ENCODE data around the gene MAPK7. TPM values are rescaled to one million over a fixed set of nuclear protein-coding genes. Genes with fewer than 3 reads are reported as not detected.

MAPK7 gene
- polyA plus RNA-seq, 2 of the 4 experiments (the other 2 are of a cell fraction): 7.2 to 25.8 TPM

- H3K4me2 ChIP-seq: peak within 1 kb of the TSS; percentile 33
- FAIRE-seq (no peak), ATAC-seq (peak in 1 of 2 experiments; percentile 17; a peak in 3 of 6 replicates), DNase-seq (ENCODE audit: low read depth in 1 of 2, low spot score in 1 of 2) (no peak)
- no peaks in the 10 kb centered on the region for H3K9me3 ChIP-seq
- H3K27ac ChIP-seq: peak within 1 kb of the TSS; percentile 56 to 80
- no peak within 1 kb of the TSS for H3K4me3 ChIP-seq
- POLR2A ChIA-PET: interaction anchor here (0.5 to 5.3 kb wide), 3 partner anchors 9 to 33 kb away, joined by 3 to 45 read pairs (median 4); partner anchors contain the start of gene MAPK7
- CTCF ChIA-PET: interaction anchor here (0.9 to 6.0 kb wide), 4 partner anchors 18 to 126 kb away, joined by 3 to 44 read pairs (median 20); partner anchors contain the start of gene B9D1
- 89% methylated on average over 11 of the region's 22 CpGs for WGBS (ENCODE audit: missing lambda C conversion rate)
- H3K4me1 ChIP-seq: peaks cover 33% of the 10 kb centered on the region
- TF ChIP-seq JUN (IDR thresholded peaks at IDR 0.05): no peak
- no peak for TF ChIP-seq SREBF2 (IDR thresholded peaks at IDR 0.05)
- TF ChIP-seq PBX3 (IDR thresholded peaks at IDR 0.05): no peak
- no peak for TF ChIP-seq FOXS1 (CRISPR knock-in tag; IDR thresholded peaks at IDR 0.05)
- no peak for TF ChIP-seq KDM5A (IDR thresholded peaks at IDR 0.05)
- no peak for TF ChIP-seq NPAS2 (CRISPR knock-in tag; IDR thresholded peaks at IDR 0.05; ENCODE audit: borderline replicate concordance)
- no peak for TF ChIP-seq TFCP2L1 (CRISPR knock-in tag; IDR thresholded peaks at IDR 0.05)
- no peak for TF ChIP-seq CHD2 (IDR thresholded peaks at IDR 0.05; ENCODE audit: low read length, partially characterized antibody)
- TF ChIP-seq ZC3H11A (IDR thresholded peaks at IDR 0.05): no peak
Observed at GRCh38 chr17:19386974-19387920, 8.9 kb downstream of the MAPK7 start, which contains the start of gene MFAP4. MFAP4 (minus strand) TSS chr17:19387190; CDS start chr17:19387155, 35 bp downstream.

GRCh38 chr17:19387921-19388521 is 9.7 kb downstream of the MAPK7 start:
- 93% methylated on average over 2 of the region's 2 CpGs for WGBS (ENCODE audit: missing lambda C conversion rate)
- ChIA-PET CTCF (interaction anchor here (0.8 to 6.0 kb wide), 4 partner anchors 8 to 59 kb away, joined by 3 to 44 read pairs (median 21); partner anchors contain the start of genes B9D1 and MAPK7), POLR2A (interaction anchor here (5.3 kb wide), 1 partner anchor 10 kb away, joined by 45 read pairs; the partner anchor contains the start of gene MAPK7)
- H3K9me3 ChIP-seq: no peaks in the 10 kb centered on the region
- ATAC-seq: no peak
- H3K4me3 ChIP-seq: no peak overlapping the region
- peaks cover 33% of the 10 kb centered on the region for H3K4me1 ChIP-seq
- no peak for FAIRE-seq
- peak overlapping the region; percentile 33 for H3K4me2 ChIP-seq
- DNase-seq (ENCODE audit: low read depth in 1 of 2, low spot score in 1 of 2): no peak
- TF ChIP-seq ELK1 (IDR thresholded peaks at IDR 0.05; ENCODE audit: low read depth, low read length): no peak
- TF ChIP-seq PBX3 (IDR thresholded peaks at IDR 0.05): no peak
- no peak for TF ChIP-seq KDM5A (IDR thresholded peaks at IDR 0.05)
- no peak for TF ChIP-seq RCOR1 (IDR thresholded peaks at IDR 0.05; ENCODE audit: low read depth, low read length)
- TF ChIP-seq TFCP2L1 (CRISPR knock-in tag; IDR thresholded peaks at IDR 0.05): no peak
- TF ChIP-seq NPAS2 (CRISPR knock-in tag; IDR thresholded peaks at IDR 0.05; ENCODE audit: borderline replicate concordance): no peak
- no peak for TF ChIP-seq CHD4 (IDR thresholded peaks at IDR 0.05; ENCODE audit: borderline replicate concordance)
- no peak for TF ChIP-seq ZFP36 (IDR thresholded peaks at IDR 0.05; ENCODE audit: borderline replicate concordance, partially characterized antibody)
- no peak for TF ChIP-seq FOSB (CRISPR knock-in tag; IDR thresholded peaks at IDR 0.05)
- TF ChIP-seq HDAC2 (IDR thresholded peaks at IDR 0.05): no peak
- TF ChIP-seq POLR2AphosphoS2 (conservative IDR thresholded peaks at IDR 0.05; ENCODE audit: low read length): no peak
- TF ChIP-seq BHLHE40 (IDR thresholded peaks at IDR 0.05; ENCODE audit: low read depth, low read length): no peak
- no peak for TF ChIP-seq REST (IDR thresholded peaks at IDR 0.05)
- no peak for TF ChIP-seq CBX8 (IDR thresholded peaks at IDR 0.05)
- TF ChIP-seq ZSCAN20 (CRISPR knock-in tag; IDR thresholded peaks at IDR 0.05): no peak
- TF ChIP-seq BCL3 (IDR thresholded peaks at IDR 0.05): no peak
- no peak for TF ChIP-seq HMGXB4 (CRISPR knock-in tag; IDR thresholded peaks at IDR 0.05; ENCODE audit: borderline replicate concordance)
- peak overlapping the region; percentile 56 to 80 for H3K27ac ChIP-seq
